GM21723 (cell line): Measurements from ENCODE around the gene RBMS1.

Experiments
- ATAC-seq: cut with Tn5 transposase; IDR thresholded peaks from one replicate; pipeline ENCODE4 v1.9.1; 2021; ENCODE audit warnings: mild to moderate bottlenecking, moderate library complexity; ENCODE audit not compliant: unreplicated experiment

The RBMS1 gene

DNA sequence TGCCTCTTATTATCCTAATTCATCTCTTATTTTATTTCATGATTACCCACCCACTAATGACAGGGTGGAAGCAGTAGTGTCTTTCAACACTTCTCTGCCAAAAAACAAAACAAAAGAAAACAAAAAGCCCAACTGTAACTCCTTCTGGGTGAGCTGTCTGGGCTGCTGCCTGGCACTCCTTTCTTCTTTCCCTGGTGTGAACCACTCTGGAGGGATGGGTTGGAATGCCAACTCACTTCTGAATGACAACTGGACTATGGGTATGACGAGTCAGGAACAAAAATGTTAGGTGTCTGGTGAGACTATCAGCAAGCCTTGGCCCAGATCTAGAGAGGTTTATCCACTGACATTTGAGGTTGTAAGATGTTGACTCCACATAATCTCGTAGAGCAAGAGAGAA is 205.3 kb downstream of the RBMS1 start:
- ATAC-seq, result no peak

- ATAC-seq, result no peak
These were observed 206.1 kb downstream of the RBMS1 start for GRCh38 chr2:160287476-160287875.

- no peak for ATAC-seq
These were observed 207.1 kb downstream of the RBMS1 start for GRCh38 chr2:160286551-160286950.

GRCh38 chr2:160283675-160284074 is 209.9 kb downstream of the RBMS1 start:
- no peak for ATAC-seq

DNA sequence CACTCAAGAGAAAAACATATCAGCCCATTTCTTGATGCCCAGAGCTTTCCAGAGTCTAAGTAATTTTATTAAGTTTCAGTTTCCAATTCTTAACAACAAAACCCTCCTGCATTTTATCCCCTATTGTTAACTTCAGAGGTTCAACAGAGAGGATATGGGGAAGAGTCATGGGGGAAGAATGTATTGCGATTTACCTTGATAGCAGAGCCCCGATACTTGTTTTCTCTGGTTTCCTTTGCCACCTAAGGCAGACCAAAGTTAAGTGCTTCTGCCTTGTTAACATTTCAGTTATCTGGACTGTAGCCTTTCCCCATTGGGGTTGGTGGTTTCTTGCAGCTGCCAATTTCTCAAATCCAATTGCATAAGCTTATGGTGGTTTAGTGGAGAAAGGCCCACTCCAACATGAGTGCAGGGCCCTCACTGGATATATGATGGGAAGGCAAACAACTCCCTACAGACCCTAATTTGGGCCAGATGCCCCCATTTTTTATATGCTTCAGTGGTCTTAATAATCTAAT is 211.5 kb downstream of the RBMS1 start:
- no peak for ATAC-seq

DNA sequence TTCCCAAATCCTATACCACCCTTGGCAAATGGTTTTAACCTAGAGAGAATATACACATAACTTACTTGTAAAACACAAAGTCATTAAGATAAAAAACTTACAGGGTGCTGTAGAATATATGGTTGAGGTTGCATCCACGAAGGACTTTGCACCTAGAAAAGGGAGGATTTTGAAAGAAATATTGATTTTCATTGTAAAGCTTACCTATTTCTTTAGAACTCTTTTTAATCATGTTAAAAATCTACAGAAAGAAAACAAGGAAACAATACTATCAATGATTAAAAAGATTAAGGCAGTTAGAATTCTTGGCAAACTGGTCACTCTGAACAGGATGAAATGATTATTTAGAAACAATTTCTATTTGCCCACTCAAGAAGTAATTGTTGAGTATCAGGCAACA is 212.4 kb downstream of the RBMS1 start:
- ATAC-seq, result no peak

- no peak for ATAC-seq
These were observed 213.7 kb downstream of the RBMS1 start for GRCh38 chr2:160279813-160280465.

- no peak for ATAC-seq
These were observed 214.8 kb downstream of the RBMS1 start for GRCh38 chr2:160278879-160279177.

DNA sequence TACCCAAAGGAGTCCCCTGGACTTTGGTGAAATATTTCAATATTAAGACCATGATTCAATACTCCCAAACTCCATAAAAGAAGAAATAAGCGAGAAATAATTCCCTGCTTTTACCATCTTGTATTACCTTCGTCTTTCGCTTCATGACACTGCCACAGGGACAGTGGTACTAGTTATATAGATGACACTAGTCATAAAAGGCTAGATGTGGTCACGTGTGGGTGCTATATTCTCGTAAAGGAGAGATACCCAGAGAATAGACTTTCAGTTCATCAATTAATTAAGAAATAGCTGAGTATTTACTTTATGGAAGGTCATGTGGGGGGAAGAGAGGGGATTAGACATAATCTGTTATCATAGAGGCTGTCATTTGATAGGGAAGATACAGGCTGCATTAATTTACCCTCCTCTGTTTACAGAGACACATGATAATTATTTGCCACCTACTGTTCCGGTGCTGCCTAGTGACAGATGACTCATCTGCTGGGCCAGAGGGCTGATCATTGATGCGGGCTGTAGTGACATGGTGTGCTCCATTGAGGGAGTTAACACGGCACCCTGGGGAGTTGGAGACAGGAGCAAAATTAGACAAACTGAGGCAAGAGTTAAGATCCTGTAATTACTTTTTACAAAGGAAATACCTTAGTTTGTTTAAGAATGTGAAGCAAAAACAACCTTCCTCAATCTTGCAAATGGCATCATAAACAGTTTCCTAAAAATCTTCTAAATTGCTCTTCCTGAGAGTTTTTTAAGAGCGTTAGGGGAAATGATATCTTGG is 215.3 kb downstream of the RBMS1 start:
- ATAC-seq, result peak; percentile 85

- no peak for ATAC-seq
These were observed 216.5 kb downstream of the RBMS1 start for GRCh38 chr2:160277151-160277550.

GRCh38 chr2:160275656-160276055 is 218.0 kb downstream of the RBMS1 start:
- no peak for ATAC-seq

- ATAC-seq, result no peak
These were observed 222.2 kb downstream of the RBMS1 start for GRCh38 chr2:160271171-160272086.

DNA sequence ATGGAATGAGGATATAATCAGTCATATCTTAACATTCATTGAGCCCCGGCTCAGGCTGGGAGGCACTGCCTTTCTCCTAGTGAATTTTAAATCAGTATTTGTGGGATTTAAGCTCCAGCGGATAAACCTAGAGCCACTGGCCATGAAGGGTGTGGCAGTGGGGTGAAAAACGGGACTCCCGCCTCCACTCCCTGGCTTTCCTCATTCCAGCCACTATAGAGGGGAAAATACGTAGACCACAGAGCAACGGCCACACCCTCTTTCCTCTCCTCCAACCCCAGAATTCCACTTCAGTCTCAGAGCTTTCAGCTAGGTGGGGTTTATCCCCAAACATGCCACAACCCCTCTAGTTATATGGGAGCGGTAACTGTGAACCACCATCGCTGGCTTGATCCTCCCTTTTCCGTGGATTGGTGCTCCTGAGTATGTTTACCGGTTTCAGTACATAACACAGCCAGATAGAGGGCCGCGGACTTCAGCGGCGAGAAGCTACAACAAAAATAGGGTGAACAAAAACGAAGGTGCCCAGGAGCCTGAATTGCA is 223.0 kb downstream of the RBMS1 start:
- ATAC-seq, result no peak

GRCh38 chr2:160269803-160270570 is 223.6 kb downstream of the RBMS1 start:
- ATAC-seq, result peak; percentile 96

DNA sequence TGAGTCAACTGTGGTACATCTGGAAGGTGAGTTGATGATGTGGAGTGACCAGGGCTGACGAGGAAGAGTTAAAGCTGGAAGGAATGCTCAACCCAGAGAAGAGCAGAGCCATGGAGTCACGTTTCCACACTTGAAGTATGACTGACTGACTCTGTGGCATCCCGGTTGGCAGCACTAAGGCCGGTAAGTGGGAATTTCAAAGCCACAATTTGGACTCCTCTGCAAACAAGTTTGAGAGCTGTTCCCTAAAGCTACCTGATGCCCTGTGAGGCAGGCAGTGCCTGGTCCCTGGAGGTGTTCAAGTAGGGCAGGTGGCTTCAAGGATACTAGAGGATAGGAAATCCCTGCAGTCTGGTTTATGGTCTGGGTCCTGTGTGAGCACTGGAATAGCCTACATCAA is 224.2 kb downstream of the RBMS1 start:
- ATAC-seq, result no peak

GRCh38 chr2:160268151-160268781 is 225.3 kb downstream of the RBMS1 start:
- ATAC-seq, result no peak

GRCh38 chr2:160267692-160268091 is 225.9 kb downstream of the RBMS1 start:
- ATAC-seq, result no peak

DNA sequence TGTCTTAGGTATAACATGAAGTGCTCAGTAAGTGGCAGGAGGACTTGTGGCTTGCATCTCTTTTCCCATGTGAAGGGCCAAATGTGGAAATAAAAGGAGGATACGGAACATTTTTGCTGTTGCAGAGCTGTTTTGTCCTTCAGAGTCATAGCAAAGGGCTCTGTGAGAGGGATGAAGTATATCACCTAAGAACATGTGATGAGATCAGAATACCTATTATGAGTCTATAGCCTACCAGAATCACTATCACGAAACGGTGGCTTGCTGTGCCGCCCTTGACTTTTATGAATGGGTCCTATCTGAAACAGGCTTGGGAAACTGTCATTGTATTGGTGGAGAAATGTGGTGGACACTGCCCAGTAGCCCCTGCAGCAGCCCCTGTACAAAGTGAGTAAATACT is 226.6 kb downstream of the RBMS1 start:
- no peak for ATAC-seq

DNA sequence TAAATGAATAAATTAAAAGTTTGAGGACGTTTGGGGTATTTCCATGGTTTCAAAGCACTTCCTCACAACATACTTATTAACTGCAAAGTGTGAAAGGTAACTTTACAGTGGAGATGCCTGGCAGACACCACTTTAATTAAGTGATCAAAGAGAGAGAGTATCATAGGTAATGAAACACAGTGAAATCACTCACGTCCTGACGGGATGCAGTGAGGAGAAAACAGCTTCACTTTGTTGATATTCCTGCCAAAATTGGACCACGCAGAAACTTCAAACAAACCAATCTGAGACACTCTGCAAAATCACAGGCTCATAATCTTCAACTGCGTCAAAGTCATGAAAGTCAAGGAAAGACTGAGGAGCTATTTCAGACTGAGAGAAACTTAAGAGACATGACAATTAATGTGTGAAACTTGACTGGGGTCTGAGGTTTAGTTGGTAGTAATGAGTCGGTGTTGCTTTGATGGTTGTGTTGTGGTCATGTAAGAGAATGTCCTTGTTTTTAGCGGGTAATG is 227.5 kb downstream of the RBMS1 start:
- no peak for ATAC-seq

- ATAC-seq, result no peak
These were observed 229.3 kb downstream of the RBMS1 start for GRCh38 chr2:160264308-160264707.
